Trophoblast cell (in vitro differentiated cells and primary cell): ENCODE results near the gene NTM.

Experiments used
- DNase-seq, 2 donors: peaks; one replicate each; pipeline ENCODE4 v3.0.0-alpha.2; 2016
- H2AFZ ChIP-seq: 2 replicates; pipeline ENCODE4 v1.6.1; 2013; ENCODE audit warnings: low read length, moderate library complexity, mild to moderate bottlenecking; ENCODE audit not compliant: insufficient read depth, poor library complexity
- H2AK5ac ChIP-seq: 2 replicates; pipeline ENCODE4 v1.6.1; 2013; ENCODE audit warnings: mild to moderate bottlenecking, low read length
- H2BK120ac ChIP-seq: 2 replicates; pipeline ENCODE4 v1.6.1; 2013; ENCODE audit warnings: low read length, mild to moderate bottlenecking, moderate library complexity; ENCODE audit not compliant: insufficient read depth, poor library complexity
- H2BK12ac ChIP-seq: 2 replicates; pipeline ENCODE4 v1.6.1; 2013; ENCODE audit warnings: mild to moderate bottlenecking, low read length, moderate library complexity
- H2BK5ac ChIP-seq: 2 replicates; pipeline ENCODE4 v1.6.1; 2013; ENCODE audit warnings: low read length, low read depth, moderate library complexity, mild to moderate bottlenecking; ENCODE audit not compliant: poor library complexity
- H3K14ac ChIP-seq: 2 replicates; pipeline ENCODE4 v1.6.1; 2013; ENCODE audit warnings: mild to moderate bottlenecking, low read length
- H3K18ac ChIP-seq: 2 replicates; pipeline ENCODE4 v1.6.1; 2013; ENCODE audit warnings: mild to moderate bottlenecking, low read length
- H3K23ac ChIP-seq: 2 replicates; pipeline ENCODE4 v1.6.1; 2013; ENCODE audit warnings: low read length
- H3K27ac ChIP-seq: 2 replicates; pipeline ENCODE4 v1.5.1; 2013; ENCODE audit warnings: low read depth, mild to moderate bottlenecking, inconsistent platforms, low read length, moderate library complexity
- H3K27me3 ChIP-seq: 2 replicates; pipeline ENCODE4 v1.6.1; 2013; ENCODE audit warnings: inconsistent platforms, mild to moderate bottlenecking, low read length, moderate library complexity; ENCODE audit not compliant: insufficient read depth
- H3K36me3 ChIP-seq, 2 experiments: 1 replicate in 1 of 2; 2 replicates in 1 of 2; pipeline ENCODE4 v1.6.1; 2013; ENCODE audit warnings: low read length in 2 of 2, mild to moderate bottlenecking in 2 of 2, moderate library complexity in 1 of 2; ENCODE audit not compliant: insufficient read depth in 2 of 2, control insufficient read depth in 1 of 2
- H3K4ac ChIP-seq: 2 replicates; pipeline ENCODE4 v1.6.1; 2013; ENCODE audit warnings: low read depth, mild to moderate bottlenecking, low read length, moderate library complexity
- H3K4me1 ChIP-seq, 2 experiments: 1 replicate in 1 of 2; 2 replicates in 1 of 2; pipeline ENCODE4 v1.6.1; 2013; ENCODE audit warnings: low read length in 2 of 2, mild to moderate bottlenecking in 2 of 2, moderate library complexity in 1 of 2; ENCODE audit not compliant: insufficient read depth in 2 of 2, control insufficient read depth in 1 of 2
- H3K4me2 ChIP-seq: 2 replicates; pipeline ENCODE4 v1.6.1; 2013; ENCODE audit warnings: inconsistent platforms, mild to moderate bottlenecking, low read length, moderate library complexity
- H3K4me3 ChIP-seq: 2 replicates; pipeline ENCODE4 v1.5.1; 2013; ENCODE audit warnings: mild to moderate bottlenecking, low read depth, low read length, inconsistent platforms
- H3K79me1 ChIP-seq: one replicate; pipeline ENCODE4 v1.6.1; 2013; ENCODE audit warnings: low read length
- H3K79me2 ChIP-seq: 2 replicates; pipeline ENCODE4 v1.6.1; 2013; ENCODE audit warnings: low read length, mild to moderate bottlenecking; ENCODE audit not compliant: control insufficient read depth, insufficient read depth, poor library complexity
- H3K9ac ChIP-seq: 2 replicates; pipeline ENCODE4 v1.6.1; 2013; ENCODE audit warnings: mild to moderate bottlenecking, low read length
- H3K9me3 ChIP-seq: 2 replicates; pipeline ENCODE4 v1.6.1; 2013; ENCODE audit warnings: low read depth, mild to moderate bottlenecking, control low read depth, inconsistent platforms, low read length; ENCODE audit not compliant: insufficient read depth
- H4K12ac ChIP-seq: 2 replicates; pipeline ENCODE4 v1.6.1; 2013; ENCODE audit warnings: low read depth, mild to moderate bottlenecking, low read length, moderate library complexity
- H4K8ac ChIP-seq: 2 replicates; pipeline ENCODE4 v1.6.1; 2013; ENCODE audit warnings: low read depth, mild to moderate bottlenecking, low read length, moderate library complexity
- H4K91ac ChIP-seq: one replicate; pipeline ENCODE4 v1.6.1; 2013; ENCODE audit warnings: low read depth, mild to moderate bottlenecking, low read length, moderate library complexity
- WGBS: extraction: QIAGEN DNeasy Blood & Tissue Kit; methylation state at CpG from one replicate; pipeline ENCODE4 v1.1.7; 2013; ENCODE audit warnings: missing lambda C conversion rate; ENCODE audit not compliant: insufficient read length, insufficient coverage; ENCODE audit errors: extremely low coverage; 5-methylcytosine and 5-hydroxymethylcytosine counted together

The NTM gene

GRCh38 chr11:131506348-131506747 lies 135.9 kb downstream of the NTM start:
- Histone ChIP-seq H3K9me3 (no peaks in the 10 kb centered on the region), H2BK5ac (no peak overlapping the region), H3K4ac (no peak overlapping the region), H3K23ac (no peak overlapping the region), H4K12ac (no peak overlapping the region), H3K79me2 (no peaks in the 10 kb centered on the region), H3K36me3 (no peaks in the 10 kb centered on the region), H2AK5ac (no peak overlapping the region), H2BK12ac (no peak overlapping the region), H3K9ac (no peak overlapping the region), H3K14ac (no peak overlapping the region), H3K27ac (no peak overlapping the region), H3K4me3 (no peak overlapping the region), H3K4me2 (no peak overlapping the region), H3K4me1 (peaks cover 12 to 21% of the 10 kb centered on the region in 2 experiments), H4K91ac (no peak overlapping the region), H2BK120ac (no peak overlapping the region), H3K79me1 (no peaks in the 10 kb centered on the region), H2AFZ (no peak overlapping the region), H4K8ac (no peak overlapping the region), H3K18ac (no peak overlapping the region), H3K27me3 (no peaks in the 10 kb centered on the region)
- no peak for DNase-seq
- no CpG with 5 or more reads among the region's 6 CpGs for WGBS

GRCh38 chr11:131510662-131511061 lies 140.2 kb downstream of the NTM start:
- Histone ChIP-seq H2AFZ (no peak overlapping the region), H3K4ac (no peak overlapping the region), H3K23ac (no peak overlapping the region), H3K9me3 (no peaks in the 10 kb centered on the region), H4K12ac (no peak overlapping the region), H4K91ac (no peak overlapping the region), H3K4me3 (no peak overlapping the region), H3K36me3 (no peaks in the 10 kb centered on the region), H2BK5ac (no peak overlapping the region), H2BK12ac (no peak overlapping the region), H3K27me3 (no peaks in the 10 kb centered on the region), H3K14ac (no peak overlapping the region), H2BK120ac (no peak overlapping the region), H3K79me1 (no peaks in the 10 kb centered on the region), H4K8ac (no peak overlapping the region), H3K18ac (no peak overlapping the region), H3K4me1 (peaks cover 0 to 9% of the 10 kb centered on the region in 2 experiments), H2AK5ac (no peak overlapping the region), H3K27ac (no peak overlapping the region), H3K4me2 (no peak overlapping the region), H3K79me2 (no peaks in the 10 kb centered on the region), H3K9ac (no peak overlapping the region)
- no peak for DNase-seq
- WGBS = no CpG with 5 or more reads among the region's 8 CpGs

- no peaks in the 10 kb centered on the region for H3K79me2 ChIP-seq
- H4K91ac ChIP-seq = no peak overlapping the region
- no peak overlapping the region for H4K8ac ChIP-seq
- no peak overlapping the region for H3K4me2 ChIP-seq
- H3K4me3 ChIP-seq = no peak overlapping the region
- H3K36me3 ChIP-seq = no peaks in the 10 kb centered on the region
- no peak overlapping the region for H2BK5ac ChIP-seq
- H3K18ac ChIP-seq = no peak overlapping the region
- no CpG with 5 or more reads among the region's 9 CpGs for WGBS
- no peak overlapping the region for H2AK5ac ChIP-seq
- no peak overlapping the region for H2BK12ac ChIP-seq
- no peak overlapping the region for H2AFZ ChIP-seq
- H2BK120ac ChIP-seq = no peak overlapping the region
- no peaks in the 10 kb centered on the region for H3K9me3 ChIP-seq
- H3K23ac ChIP-seq = no peak overlapping the region
- no peak overlapping the region for H3K14ac ChIP-seq
- H3K9ac ChIP-seq = no peak overlapping the region
- no peak overlapping the region for H4K12ac ChIP-seq
- DNase-seq = peak; percentile 89 to 93
- no peak overlapping the region for H3K4ac ChIP-seq
- H3K27me3 ChIP-seq = no peaks in the 10 kb centered on the region
- peaks cover 0 to 9% of the 10 kb centered on the region in 2 experiments for H3K4me1 ChIP-seq
- no peaks in the 10 kb centered on the region for H3K79me1 ChIP-seq
- H3K27ac ChIP-seq = no peak overlapping the region
Observed at GRCh38 chr11:131511794-131512193, 141.4 kb downstream of the NTM start.

GRCh38 chr11:131512228-131512627 lies 141.8 kb downstream of the NTM start:
- Histone ChIP-seq H3K23ac (no peak overlapping the region), H3K27ac (no peak overlapping the region), H3K9ac (no peak overlapping the region), H3K4ac (no peak overlapping the region), H3K36me3 (no peaks in the 10 kb centered on the region), H3K4me1 (peaks cover 0 to 9% of the 10 kb centered on the region in 2 experiments), H2AK5ac (no peak overlapping the region), H2BK120ac (no peak overlapping the region), H4K8ac (no peak overlapping the region), H2BK12ac (no peak overlapping the region), H3K14ac (no peak overlapping the region), H3K4me2 (no peak overlapping the region), H3K4me3 (no peak overlapping the region), H3K18ac (no peak overlapping the region), H2BK5ac (no peak overlapping the region), H3K79me2 (no peaks in the 10 kb centered on the region), H2AFZ (no peak overlapping the region), H3K27me3 (no peaks in the 10 kb centered on the region), H3K9me3 (no peaks in the 10 kb centered on the region), H3K79me1 (no peaks in the 10 kb centered on the region), H4K91ac (no peak overlapping the region), H4K12ac (no peak overlapping the region)
- no peak for DNase-seq
- WGBS = no CpG with 5 or more reads among the region's 3 CpGs
